ENCODE measurements around the gene PLCH1.

- no peak for TF ChIP-seq EZH2 (IDR thresholded peaks at IDR 0.05)
- no peak for TF ChIP-seq CTCF (IDR thresholded peaks at IDR 0.05 in 2 of 3, conservative IDR thresholded peaks at IDR 0.05 in 1 of 3; ENCODE audit: borderline replicate concordance in 1 of 3, insufficient read depth in 1 of 3, low read depth in 2 of 3, low read length in 2 of 3)
- no peak for TF ChIP-seq POLR2A (IDR thresholded peaks at IDR 0.05; ENCODE audit: borderline replicate concordance, extremely low read depth, insufficient read depth, insufficient read length)
- TF ChIP-seq, protein P1, sequence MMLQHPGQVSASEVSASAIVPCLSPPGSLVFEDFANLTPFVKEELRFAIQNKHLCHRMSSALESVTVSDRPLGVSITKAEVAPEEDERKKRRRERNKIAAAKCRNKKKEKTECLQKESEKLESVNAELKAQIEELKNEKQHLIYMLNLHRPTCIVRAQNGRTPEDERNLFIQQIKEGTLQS (IDR thresholded peaks at IDR 0.05), result no peak
- TF ChIP-seq POLR2AphosphoS5 (IDR thresholded peaks at IDR 0.05; ENCODE audit: low read depth, low read length), result no peak
- TF ChIP-seq ZNF274 (IDR thresholded peaks at IDR 0.05; ENCODE audit: low read depth, low read length), result no peak
- no peak for TF ChIP-seq REST (IDR thresholded peaks at IDR 0.05; ENCODE audit: low read depth)
- no peak for TF ChIP-seq SP1 (IDR thresholded peaks at IDR 0.05; ENCODE audit: low read depth)
- no peak for TF ChIP-seq CBX3 (IDR thresholded peaks at IDR 0.05; ENCODE audit: low read depth)
- no peak for TF ChIP-seq CEBPB (IDR thresholded peaks at IDR 0.05; ENCODE audit: low read depth)
Measured at GRCh38 chr3:155455765-155456164, 289.1 kb downstream of the PLCH1 start.
